ENCODE measurements around the gene RASSF5. TPM values are rescaled to one million over a fixed set of nuclear protein-coding genes. Genes with fewer than 3 reads are reported as not detected.
A peak's percentile ranks its signal among the peaks of the same experiment; 100 is the strongest.

The RASSF5 gene
- total RNA-seq, 4 donors from 2014 or later: 14.0 to 16.4 (median 14.5) TPM

DNA sequence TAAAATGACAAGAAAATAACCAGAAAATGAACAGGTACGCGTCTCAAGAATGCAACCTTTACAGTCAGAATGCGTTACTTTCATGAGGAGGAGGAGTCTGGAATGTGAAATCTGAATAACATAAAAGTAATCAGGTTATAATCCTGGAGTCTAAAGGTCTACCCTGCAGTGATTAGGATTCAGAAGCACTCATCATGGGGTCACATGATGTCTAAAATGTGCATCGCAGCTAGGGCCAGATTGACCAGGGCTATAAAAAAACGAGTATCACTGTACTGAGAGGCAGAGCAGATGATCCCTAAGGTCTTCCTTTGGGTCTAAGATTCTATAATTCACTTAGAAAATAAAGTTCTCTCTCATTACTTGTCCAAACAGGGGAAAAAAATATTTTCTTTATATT lies 97.5 kb downstream of the RASSF5 start:
- Histone ChIP-seq H3K27me3 (no peaks in the 10 kb centered on the region), H3K4me1 (no peaks in the 10 kb centered on the region), H3K27ac (no peak overlapping the region), H3K4me3 (replicated peaks in 1 of 3) (no peak overlapping the region), H3K9me3 (no peaks in the 10 kb centered on the region), H3K36me3 (peaks cover 23 to 55% of the 10 kb centered on the region in 2 donors)
- DNase-seq: no peak
- intact Hi-C loops (cut with DNase I): no loop called here
- WGBS, 2 donors: 85 to 96% methylated on average over 5 of the region's 5 CpGs
- no peak for TF ChIP-seq POLR2A (IDR thresholded peaks at IDR 0.05)
- TF ChIP-seq, protein P1, sequence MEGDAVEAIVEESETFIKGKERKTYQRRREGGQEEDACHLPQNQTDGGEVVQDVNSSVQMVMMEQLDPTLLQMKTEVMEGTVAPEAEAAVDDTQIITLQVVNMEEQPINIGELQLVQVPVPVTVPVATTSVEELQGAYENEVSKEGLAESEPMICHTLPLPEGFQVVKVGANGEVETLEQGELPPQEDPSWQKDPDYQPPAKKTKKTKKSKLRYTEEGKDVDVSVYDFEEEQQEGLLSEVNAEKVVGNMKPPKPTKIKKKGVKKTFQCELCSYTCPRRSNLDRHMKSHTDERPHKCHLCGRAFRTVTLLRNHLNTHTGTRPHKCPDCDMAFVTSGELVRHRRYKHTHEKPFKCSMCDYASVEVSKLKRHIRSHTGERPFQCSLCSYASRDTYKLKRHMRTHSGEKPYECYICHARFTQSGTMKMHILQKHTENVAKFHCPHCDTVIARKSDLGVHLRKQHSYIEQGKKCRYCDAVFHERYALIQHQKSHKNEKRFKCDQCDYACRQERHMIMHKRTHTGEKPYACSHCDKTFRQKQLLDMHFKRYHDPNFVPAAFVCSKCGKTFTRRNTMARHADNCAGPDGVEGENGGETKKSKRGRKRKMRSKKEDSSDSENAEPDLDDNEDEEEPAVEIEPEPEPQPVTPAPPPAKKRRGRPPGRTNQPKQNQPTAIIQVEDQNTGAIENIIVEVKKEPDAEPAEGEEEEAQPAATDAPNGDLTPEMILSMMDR (IDR thresholded peaks at IDR 0.05): no peak

DNA sequence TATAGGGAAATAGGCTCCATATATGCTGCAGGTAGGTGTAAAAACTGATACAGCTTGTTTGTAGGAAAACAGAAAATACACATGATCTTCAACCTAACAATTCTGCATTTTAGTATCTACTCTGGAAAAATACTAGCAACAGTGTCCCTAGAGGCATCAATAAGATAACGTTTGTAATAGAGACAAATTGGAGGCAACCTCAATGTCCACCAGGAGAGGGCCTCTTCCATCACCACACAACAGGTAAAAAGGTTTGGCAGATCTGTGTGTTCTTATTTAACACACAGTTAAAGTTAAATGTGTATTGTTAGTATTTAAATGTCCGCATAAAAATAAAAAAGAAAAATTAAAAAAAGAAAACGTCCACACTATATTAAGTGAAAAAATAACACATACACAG lies 99.5 kb downstream of the RASSF5 start:
- intact Hi-C loops (cut with DNase I): no loop called here
- TF ChIP-seq, protein P1 (IDR thresholded peaks at IDR 0.05): peak in 1 of 6 experiments; percentile 23
- TF ChIP-seq POLR2A (IDR thresholded peaks at IDR 0.05): no peak
- Histone ChIP-seq H3K9me3 (no peaks in the 10 kb centered on the region), H3K27me3 (no peaks in the 10 kb centered on the region), H3K4me1 (peaks cover 6 to 8% of the 10 kb centered on the region in 2 donors), H3K27ac (no peak overlapping the region), H3K36me3 (peaks cover 13 to 37% of the 10 kb centered on the region in 2 donors), H3K4me3 (replicated peaks in 1 of 3) (no peak overlapping the region)
- no peak for DNase-seq
- WGBS, 2 donors: 60 to 65% methylated on average over 3 of the region's 3 CpGs

DNA sequence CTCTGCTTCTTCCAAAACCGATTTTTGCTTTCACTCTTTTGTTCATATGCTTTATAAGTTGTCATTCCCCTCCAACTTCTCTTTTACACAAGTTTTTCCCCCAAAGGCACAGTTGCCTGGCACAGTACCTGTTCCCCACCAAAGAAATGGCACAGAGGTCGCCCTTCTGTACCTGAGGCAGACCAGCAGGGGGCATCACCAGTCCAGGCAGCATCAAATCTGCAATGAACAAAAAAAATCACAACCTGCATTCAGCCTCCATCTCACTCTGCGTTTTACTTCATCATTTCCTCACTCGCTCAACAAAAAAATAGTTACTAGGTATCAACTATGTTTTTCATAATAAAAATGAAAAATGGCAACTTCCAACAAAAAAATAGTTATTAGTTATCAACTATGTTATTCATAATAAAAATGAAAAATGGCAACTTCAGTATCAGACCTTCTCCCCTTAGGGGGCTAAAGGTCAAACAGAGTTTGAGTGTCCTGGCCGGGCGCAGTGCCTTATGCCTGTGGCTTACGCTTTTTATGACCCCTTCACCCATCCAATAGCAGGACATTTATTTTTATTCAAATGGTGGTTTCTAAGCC lies 100.9 kb downstream of the RASSF5 start:
- Histone ChIP-seq H3K4me3 (replicated peaks in 1 of 3) (no peak overlapping the region), H3K9me3 (no peaks in the 10 kb centered on the region), H3K4me1 (peaks cover 6 to 8% of the 10 kb centered on the region in 2 donors), H3K27ac (no peak overlapping the region), H3K36me3 (peaks cover under 1 to 26% of the 10 kb centered on the region in 2 donors), H3K27me3 (no peaks in the 10 kb centered on the region)
- TF ChIP-seq, protein P1 (IDR thresholded peaks at IDR 0.05): peak in 5 of 6 experiments; percentile 29 to 62 (median 51)
- no peak for TF ChIP-seq POLR2A (IDR thresholded peaks at IDR 0.05)
- DNase-seq: peak; percentile 16 to 37
- intact Hi-C loops (cut with DNase I): no loop called here
- 79 to 80% methylated on average over 7 of the region's 7 CpGs for WGBS, 2 donors

DNA sequence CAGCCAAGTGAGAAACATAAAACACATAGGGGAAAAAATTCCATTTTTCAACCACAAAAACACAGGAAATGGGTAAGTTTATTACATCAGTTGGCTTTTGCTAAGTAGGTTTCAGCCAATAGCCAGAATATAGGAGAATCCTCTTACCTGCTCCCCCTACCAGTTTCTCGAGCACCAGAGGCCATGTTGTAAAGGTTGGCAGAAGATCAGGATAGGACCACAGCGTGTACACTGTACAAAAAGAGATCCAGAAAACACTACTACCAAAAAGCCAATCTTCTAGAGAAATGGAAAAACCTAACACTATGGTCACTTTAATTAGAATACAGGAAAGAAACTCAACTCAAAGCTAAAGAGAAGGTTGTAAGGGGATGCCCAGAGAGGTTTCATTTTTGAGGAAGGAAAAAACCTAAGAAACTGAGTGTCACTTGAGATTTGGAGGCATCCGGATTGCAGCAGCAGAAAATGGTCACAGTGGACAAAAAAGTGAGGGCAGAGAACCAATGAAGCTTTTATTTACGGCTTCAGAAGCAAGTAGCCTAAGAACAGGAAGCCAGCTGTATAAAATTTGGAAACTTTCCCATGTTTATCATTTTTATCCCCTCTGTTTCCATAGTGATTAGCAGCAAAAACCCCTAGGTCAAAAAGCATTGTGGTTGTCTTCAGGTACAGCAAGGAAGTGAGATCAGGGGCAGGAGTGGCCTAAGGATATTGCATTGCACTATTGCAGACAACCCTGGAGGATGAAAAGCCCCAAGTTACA lies 102.1 kb downstream of the RASSF5 start:
- intact Hi-C loops (cut with DNase I): no loop called here
- Histone ChIP-seq H3K4me3 (replicated peaks in 1 of 3) (no peak overlapping the region), H3K27ac (no peak overlapping the region), H3K36me3 (peaks cover 0 to 21% of the 10 kb centered on the region in 2 donors), H3K9me3 (no peaks in the 10 kb centered on the region), H3K27me3 (no peaks in the 10 kb centered on the region), H3K4me1 (peaks cover 6 to 8% of the 10 kb centered on the region in 2 donors)
- TF ChIP-seq, protein P1 (IDR thresholded peaks at IDR 0.05): no peak
- TF ChIP-seq POLR2A (IDR thresholded peaks at IDR 0.05): no peak
- DNase-seq: no peak
- 64 to 78% methylated on average over 4 of the region's 4 CpGs for WGBS, 2 donors
